NCI-H1694 treated with DMSO at 0.1 percent for 48 hours (cell line): ENCODE measurements around the gene SSC5D.
"Not testable (repeated sequence)": the region's sequence is repeated elsewhere in the genome, so short reads cannot be mapped to it uniquely, and the experiment has no call there.

Source experiments
- DNase-seq: peaks from one replicate; lab custom pipeline; 2025; lab: John Stamatoyannopoulos, UW

SSC5D gene

GRCh38 chr19:55503502-55504251 lies 15.4 kb downstream of the SSC5D start:
- DNase-seq = peak; percentile 85

GRCh38 chr19:55504252-55504603 lies 16.0 kb downstream of the SSC5D start:
- DNase-seq = no peak

- no peak for DNase-seq
These were observed 16.7 kb downstream of the SSC5D start for GRCh38 chr19:55504981-55505380.

- no peak for DNase-seq
These were observed 19.9 kb downstream of the SSC5D start for GRCh38 chr19:55508120-55508519.

- DNase-seq = peak; percentile 84
These were observed 28.8 kb downstream of the SSC5D start for GRCh38 chr19:55516878-55517620.

- no peak for DNase-seq
These were observed 31.4 kb downstream of the SSC5D start for GRCh38 chr19:55519451-55520311.

- no peak for DNase-seq
These were observed 32.6 kb downstream of the SSC5D start for GRCh38 chr19:55520691-55521292.

GRCh38 chr19:55525289-55526101 lies 37.3 kb downstream of the SSC5D start:
- DNase-seq = no peak

GRCh38 chr19:55526216-55527196 lies 38.3 kb downstream of the SSC5D start:
- peak; percentile 71 for DNase-seq

GRCh38 chr19:55527197-55528029 lies 39.2 kb downstream of the SSC5D start:
- no peak for DNase-seq

- DNase-seq = peak; percentile 96
These were observed 40.0 kb downstream of the SSC5D start for GRCh38 chr19:55528030-55528803.

GRCh38 chr19:55529636-55530234 lies 41.5 kb downstream of the SSC5D start:
- DNase-seq = no peak

- no peak for DNase-seq
These were observed 42.8 kb downstream of the SSC5D start for GRCh38 chr19:55530996-55531395.

GRCh38 chr19:55534280-55534679 lies 46.0 kb downstream of the SSC5D start:
- DNase-seq = not testable (repeated sequence)

GRCh38 chr19:55535173-55535964 lies 47.1 kb downstream of the SSC5D start:
- no peak for DNase-seq

- no peak for DNase-seq
These were observed 47.7 kb downstream of the SSC5D start for GRCh38 chr19:55535965-55536350.

- DNase-seq = no peak
These were observed 48.1 kb downstream of the SSC5D start for GRCh38 chr19:55536366-55536765.
